Testis (tissue), 2 donors: ENCODE measurements around the gene PLEK2.

Experiments
- POLR2A ChIP-seq: fragments of 450-650 bp; IDR thresholded peaks from one replicate; pipeline ENCODE4 v1.6.1; 2017; ENCODE audit warnings: antibody characterized with exemption, mild to moderate bottlenecking, moderate library complexity
- TF ChIP-seq, protein P1 (sequence below), 3 experiments: fragments of 450-650 bp in 2 of 3; fragments of 200-600 bp in 1 of 3; sonication (generic) in 1 of 3; IDR thresholded peaks; one replicate each; pipeline ENCODE4 v1.5.1; 2016 to 2019; ENCODE audit warnings: antibody characterized with exemption in 3 of 3, mild to moderate bottlenecking in 2 of 3, moderate library complexity in 1 of 3

DNA sequence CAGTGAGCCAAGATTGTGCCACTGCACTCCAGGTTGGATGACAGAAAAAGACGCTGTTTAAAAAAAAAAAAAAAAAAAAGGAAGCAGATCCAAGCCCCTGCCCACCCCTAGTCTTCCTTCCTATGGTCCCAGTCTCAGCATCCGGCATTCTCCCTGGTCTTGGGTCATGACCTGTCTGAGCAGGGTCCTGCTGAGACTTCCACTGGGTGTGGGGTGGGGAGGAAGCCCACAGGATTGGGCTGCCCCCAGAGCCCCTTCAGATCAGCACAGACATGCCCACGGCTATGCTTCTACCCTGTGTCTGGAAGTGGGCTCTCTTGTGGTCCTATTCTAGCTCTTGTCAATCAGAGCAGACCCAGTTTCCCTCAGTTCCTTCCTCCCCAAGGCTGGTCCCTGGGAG lies 12.6 kb upstream of the PLEK2 start:
- TF ChIP-seq POLR2A, result no peak
- TF ChIP-seq, protein P1, sequence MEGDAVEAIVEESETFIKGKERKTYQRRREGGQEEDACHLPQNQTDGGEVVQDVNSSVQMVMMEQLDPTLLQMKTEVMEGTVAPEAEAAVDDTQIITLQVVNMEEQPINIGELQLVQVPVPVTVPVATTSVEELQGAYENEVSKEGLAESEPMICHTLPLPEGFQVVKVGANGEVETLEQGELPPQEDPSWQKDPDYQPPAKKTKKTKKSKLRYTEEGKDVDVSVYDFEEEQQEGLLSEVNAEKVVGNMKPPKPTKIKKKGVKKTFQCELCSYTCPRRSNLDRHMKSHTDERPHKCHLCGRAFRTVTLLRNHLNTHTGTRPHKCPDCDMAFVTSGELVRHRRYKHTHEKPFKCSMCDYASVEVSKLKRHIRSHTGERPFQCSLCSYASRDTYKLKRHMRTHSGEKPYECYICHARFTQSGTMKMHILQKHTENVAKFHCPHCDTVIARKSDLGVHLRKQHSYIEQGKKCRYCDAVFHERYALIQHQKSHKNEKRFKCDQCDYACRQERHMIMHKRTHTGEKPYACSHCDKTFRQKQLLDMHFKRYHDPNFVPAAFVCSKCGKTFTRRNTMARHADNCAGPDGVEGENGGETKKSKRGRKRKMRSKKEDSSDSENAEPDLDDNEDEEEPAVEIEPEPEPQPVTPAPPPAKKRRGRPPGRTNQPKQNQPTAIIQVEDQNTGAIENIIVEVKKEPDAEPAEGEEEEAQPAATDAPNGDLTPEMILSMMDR (IDR thresholded peaks at IDR 0.05), result no peak
